GM12875 (cell line): Measurements from ENCODE around the gene FBXW11.

Source experiments
- H3K4me3 ChIP-seq: one replicate; pipeline ENCODE4 v1.5.1; 2011; ENCODE audit warnings: low read depth, low read length, control low read depth
- CTCF ChIP-seq: IDR thresholded peaks from 2 replicates; pipeline ENCODE4 v1.5.1; 2011; ENCODE audit warnings: low read depth, mild to moderate bottlenecking, control low read depth, inconsistent platforms, low read length, moderate library complexity, borderline replicate concordance; ENCODE audit not compliant: insufficient read depth

The FBXW11 gene

GRCh38 chr5:171997011-171997410, 9.4 kb downstream of the FBXW11 start:
- TF ChIP-seq CTCF, result no peak
- H3K4me3 ChIP-seq, result no peak overlapping the region

- no peak for TF ChIP-seq CTCF
These were observed 13.6 kb downstream of the FBXW11 start for GRCh38 chr5:171992813-171993212.

GRCh38 chr5:171992305-171992704, 14.1 kb downstream of the FBXW11 start:
- no peak for TF ChIP-seq CTCF

More at GRCh38 chr5:171992813-171993212, 13.6 kb downstream of the FBXW11 start:
- no peak overlapping the region for H3K4me3 ChIP-seq

GRCh38 chr5:171990713-171991015, 15.8 kb downstream of the FBXW11 start:
- no peak overlapping the region for H3K4me3 ChIP-seq
- TF ChIP-seq CTCF, result no peak

More at GRCh38 chr5:171992305-171992704, 14.1 kb downstream of the FBXW11 start:
- H3K4me3 ChIP-seq, result no peak overlapping the region

GRCh38 chr5:171989946-171990712, 16.3 kb downstream of the FBXW11 start:
- no peak overlapping the region for H3K4me3 ChIP-seq
- no peak for TF ChIP-seq CTCF

GRCh38 chr5:171989276-171989675, 17.2 kb downstream of the FBXW11 start:
- no peak for TF ChIP-seq CTCF

GRCh38 chr5:171986772-171987171, 19.7 kb downstream of the FBXW11 start:
- TF ChIP-seq CTCF, result no peak
- no peak overlapping the region for H3K4me3 ChIP-seq

More at GRCh38 chr5:171989276-171989675, 17.2 kb downstream of the FBXW11 start:
- no peak overlapping the region for H3K4me3 ChIP-seq
